ENCODE results near the gene LAX1.

The LAX1 gene

DNA sequence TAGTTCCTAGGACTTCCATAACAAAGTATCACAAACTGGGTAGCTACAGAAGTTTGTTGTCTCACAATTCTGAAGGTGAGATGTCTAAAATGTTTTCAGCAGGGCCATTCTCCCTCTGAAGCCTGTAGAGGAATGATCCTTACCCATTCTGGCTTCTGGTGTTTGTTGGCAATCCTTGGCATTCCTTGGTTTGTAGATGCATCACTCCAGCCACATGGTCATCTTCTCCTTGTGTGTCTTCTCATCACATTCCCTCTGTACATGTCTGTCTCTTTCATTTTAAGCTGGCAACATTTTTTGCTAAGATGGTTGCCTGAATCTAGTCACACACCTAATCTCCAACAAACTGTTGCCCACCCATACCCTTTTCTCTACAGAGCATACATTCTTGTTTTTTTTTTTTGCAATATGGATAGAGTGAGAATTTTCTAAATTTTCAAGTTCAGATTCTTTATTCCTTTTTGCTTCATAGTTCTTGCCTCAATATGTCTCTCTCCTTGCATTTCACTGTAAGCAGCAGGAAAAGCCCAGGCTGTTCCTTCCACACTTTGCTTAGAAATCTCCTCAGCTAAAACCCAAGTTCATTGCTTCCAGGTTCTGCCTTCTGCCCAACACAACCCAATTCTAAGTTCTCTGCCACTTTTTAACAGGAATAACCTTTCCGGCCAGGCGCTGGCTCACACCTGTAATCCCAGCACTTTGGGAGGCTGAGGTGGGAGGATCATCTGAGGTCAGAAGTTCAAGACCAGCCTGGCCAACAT lies 48.8 kb downstream of the LAX1 start:
- no peak for DNase-seq (ENCODE audit: low spot score)

DNA sequence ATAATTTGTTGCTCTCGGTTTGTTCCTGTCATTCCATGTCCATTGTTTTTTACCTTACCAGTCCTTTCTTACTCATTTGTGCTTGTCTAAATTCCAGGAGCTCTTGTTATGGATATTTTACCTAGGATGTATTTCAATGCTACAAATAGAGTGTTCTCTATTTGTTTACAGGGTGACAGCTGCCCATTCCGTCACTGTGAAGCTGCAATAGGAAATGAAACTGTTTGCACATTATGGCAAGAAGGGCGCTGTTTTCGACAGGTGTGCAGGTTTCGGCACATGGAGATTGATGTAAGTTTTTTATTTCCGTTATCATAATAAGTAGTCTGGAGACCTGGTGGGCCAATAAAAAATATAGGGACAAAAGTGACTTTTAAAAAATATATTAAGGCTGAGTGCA lies 53.4 kb downstream of the LAX1 start:
- no peak for DNase-seq (ENCODE audit: low spot score)

DNA sequence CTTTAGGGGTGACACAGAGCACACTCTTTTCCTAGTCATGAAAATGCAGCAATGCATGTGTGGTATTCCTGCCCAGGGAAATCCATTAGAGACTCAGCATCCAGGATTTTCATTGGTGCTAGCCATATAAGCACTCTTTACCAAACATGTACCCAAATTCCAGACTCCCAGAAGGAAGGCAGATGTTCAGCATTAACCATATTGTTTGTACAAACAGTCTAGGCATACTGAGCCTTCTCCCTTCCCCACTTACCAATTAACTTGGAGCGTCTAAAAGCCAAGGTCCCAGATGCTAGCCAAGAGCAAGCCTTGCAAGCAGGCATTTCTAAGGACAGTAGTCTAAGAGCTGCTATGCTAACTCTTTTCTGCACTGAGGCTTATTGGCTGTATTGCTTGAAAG lies 58.3 kb downstream of the LAX1 start:
- no peak for DNase-seq (ENCODE audit: low spot score)

Data from RKO (cell line).